22Rv1 (cell line): ENCODE data around the gene PELO.

Source experiments
- H3K27ac ChIP-seq: fragments of 450-650 bp; 2 replicates; pipeline ENCODE4 v1.5.1; 2017
- ZFX ChIP-seq: fragments of 450-650 bp; IDR thresholded peaks from 2 replicates; pipeline ENCODE4 v1.6.1; 2017; ENCODE audit warnings: antibody characterized with exemption, borderline replicate concordance
- TF ChIP-seq, protein P1 (sequence below): fragments of 450-650 bp; IDR thresholded peaks from 2 replicates; pipeline ENCODE4 v1.5.1; 2017; ENCODE audit warnings: mild to moderate bottlenecking

Gene PELO

DNA sequence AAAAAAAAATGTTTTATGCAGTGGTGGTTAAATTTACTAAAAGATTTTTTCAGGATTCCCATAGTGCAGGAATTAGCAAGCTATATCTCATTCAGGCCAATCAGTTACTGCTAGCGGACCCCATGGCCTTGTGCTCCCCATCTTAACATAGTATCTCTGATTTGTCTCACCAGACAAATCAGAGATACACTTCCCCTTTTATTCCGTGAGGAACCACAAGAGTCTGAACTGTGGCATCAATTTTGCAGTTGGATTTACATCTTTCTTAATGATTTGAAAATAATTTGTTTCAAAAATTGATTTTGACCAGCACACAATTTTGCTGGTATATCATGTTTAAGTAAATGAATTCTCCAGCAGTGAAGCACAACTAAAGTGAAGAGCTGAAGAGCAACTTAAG is 17.9 kb downstream of the PELO start:
- H3K27ac ChIP-seq = no peak overlapping the region
- TF ChIP-seq ZFX = no peak
- TF ChIP-seq, protein P1, sequence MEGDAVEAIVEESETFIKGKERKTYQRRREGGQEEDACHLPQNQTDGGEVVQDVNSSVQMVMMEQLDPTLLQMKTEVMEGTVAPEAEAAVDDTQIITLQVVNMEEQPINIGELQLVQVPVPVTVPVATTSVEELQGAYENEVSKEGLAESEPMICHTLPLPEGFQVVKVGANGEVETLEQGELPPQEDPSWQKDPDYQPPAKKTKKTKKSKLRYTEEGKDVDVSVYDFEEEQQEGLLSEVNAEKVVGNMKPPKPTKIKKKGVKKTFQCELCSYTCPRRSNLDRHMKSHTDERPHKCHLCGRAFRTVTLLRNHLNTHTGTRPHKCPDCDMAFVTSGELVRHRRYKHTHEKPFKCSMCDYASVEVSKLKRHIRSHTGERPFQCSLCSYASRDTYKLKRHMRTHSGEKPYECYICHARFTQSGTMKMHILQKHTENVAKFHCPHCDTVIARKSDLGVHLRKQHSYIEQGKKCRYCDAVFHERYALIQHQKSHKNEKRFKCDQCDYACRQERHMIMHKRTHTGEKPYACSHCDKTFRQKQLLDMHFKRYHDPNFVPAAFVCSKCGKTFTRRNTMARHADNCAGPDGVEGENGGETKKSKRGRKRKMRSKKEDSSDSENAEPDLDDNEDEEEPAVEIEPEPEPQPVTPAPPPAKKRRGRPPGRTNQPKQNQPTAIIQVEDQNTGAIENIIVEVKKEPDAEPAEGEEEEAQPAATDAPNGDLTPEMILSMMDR = no peak

DNA sequence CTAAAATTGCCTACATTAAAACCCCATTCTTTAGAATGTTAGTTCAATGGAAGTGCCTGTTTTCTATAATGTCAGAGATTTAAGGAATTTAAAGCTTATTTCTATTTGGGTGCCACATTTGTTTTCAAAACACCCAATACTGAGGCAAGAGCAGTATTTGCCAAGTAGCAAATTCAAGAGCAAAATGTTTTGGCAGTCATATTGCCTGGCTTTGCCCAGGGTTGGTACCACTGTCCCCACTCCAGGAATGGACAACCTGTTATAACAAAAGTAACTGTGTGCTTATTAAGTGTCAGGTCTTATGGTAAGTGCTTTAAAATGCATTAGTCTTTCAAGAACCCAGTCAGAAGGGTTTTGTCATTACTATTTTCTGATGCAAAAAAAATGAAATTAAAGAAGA is 19.3 kb downstream of the PELO start:
- no peak overlapping the region for H3K27ac ChIP-seq
- TF ChIP-seq, protein P1 = no peak
- TF ChIP-seq ZFX = no peak

DNA sequence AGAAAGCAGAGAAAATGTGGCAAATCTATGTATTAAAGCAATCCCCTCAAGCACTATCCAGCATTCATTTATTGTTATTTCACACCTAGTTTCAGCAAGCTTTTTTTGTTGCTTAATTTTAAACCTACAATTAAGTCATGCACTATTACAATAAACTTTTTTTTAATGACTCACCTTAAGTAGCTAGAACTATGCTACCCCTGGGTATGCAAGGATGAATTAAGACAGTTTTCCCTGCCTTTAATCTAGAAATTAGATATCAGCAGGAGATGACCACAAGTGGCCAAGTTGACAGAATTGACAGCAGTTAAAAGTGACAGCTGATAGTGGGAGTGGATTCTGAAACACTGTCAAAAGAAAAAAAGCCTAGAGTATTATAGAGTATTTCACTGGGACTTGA is 20.0 kb downstream of the PELO start:
- TF ChIP-seq, protein P1 = no peak
- TF ChIP-seq ZFX = no peak
- H3K27ac ChIP-seq = no peak overlapping the region

DNA sequence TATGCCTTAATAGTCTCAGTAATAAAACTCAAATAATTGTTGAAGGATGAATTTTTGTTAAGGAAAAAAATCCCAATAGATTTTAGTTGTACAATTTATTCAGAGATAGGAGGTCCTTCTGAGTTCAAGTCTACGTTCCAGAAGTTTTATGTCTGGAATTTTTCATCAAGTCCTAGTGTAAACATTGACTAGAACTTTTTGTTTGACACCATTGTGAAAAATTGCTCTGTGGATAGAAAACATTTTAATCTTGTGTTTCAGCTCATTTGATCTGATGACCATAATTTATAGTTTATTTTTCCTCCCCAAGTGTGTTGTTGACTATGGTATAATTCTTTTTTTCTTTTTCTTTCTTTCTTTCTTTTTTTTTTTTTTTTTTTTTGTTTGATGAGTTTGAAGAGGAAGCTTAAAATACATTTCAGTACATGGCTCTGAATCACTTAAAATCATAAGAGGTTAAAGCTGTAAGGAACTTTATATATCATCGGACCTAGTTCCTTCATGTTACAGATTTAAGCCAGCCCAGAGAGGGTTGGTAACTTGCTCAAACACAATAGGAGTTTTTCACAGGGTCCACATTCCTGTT is 20.7 kb downstream of the PELO start:
- no peak for TF ChIP-seq ZFX
- no peak overlapping the region for H3K27ac ChIP-seq

DNA sequence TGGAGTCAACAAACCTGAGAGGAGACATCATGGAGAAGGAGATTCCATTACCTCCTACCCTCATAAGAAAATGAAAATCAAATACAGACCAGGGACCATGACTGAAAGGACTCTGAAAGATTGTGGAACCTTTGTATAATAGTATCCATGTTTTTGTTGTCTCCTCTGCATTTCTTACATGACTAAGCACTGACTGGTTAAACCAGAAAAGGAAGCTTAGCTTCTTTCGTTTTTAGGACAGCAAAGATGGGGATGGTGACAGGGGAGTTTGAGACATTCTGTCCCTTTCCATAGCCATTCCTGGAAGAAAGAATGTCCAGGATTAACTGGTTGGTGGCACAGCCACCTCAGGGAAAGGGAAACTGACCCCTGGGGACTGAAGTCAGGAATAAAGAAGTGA is 22.2 kb downstream of the PELO start:
- TF ChIP-seq ZFX = no peak
- TF ChIP-seq, protein P1 = no peak
- H3K27ac ChIP-seq = no peak overlapping the region

DNA sequence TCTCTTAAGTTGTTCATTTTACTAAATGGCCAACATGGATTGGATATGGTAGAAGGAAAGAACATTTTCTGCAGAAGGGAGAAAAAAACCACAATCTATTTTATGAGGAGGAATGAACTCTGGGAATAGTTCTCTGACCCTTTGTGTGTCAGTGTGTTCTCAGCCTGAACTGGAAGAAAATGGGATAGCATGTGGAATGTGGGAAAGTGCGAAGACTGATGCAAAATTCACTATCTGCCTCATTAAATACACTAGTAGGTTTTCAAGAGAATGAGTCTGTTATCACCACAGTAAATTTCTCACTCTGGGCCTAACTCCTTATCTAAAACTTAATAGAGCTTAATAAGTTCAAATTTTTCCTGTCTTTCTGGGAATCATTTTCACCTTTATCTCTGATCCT is 22.7 kb downstream of the PELO start:
- no peak for TF ChIP-seq ZFX
- TF ChIP-seq, protein P1 = no peak
- no peak overlapping the region for H3K27ac ChIP-seq

DNA sequence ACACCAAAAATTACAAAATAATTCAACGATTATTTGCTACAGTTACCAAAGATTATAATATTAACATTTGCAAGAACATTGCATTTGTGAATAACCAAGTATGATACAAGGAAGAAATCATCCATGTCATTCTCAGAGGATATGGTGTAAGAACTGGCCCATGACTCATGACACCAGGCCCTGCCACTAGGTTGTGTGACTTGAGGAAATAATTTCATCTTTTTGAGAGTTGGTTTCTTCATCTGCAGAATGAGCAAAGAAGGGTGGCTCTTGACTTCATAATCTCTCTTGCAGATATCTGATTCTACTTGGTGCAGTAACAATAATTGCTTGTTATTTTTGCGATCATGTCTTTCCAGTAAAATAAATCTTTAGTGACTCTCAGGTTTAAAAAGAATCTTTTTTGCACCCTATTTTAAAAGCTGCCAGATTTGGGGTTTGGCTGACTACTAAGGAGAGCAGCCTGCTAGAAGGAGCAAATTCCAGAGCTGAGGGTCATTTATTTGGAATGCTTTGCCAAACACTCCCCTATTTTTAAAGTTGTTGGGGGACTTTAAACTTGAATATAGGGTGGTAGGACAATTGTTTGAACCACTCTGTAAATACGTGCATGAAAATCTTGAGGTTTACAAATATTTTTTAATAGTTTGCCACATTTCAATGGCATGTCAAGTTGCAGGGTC is 23.5 kb downstream of the PELO start:
- no peak for TF ChIP-seq ZFX
- TF ChIP-seq, protein P1 = no peak
- no peak overlapping the region for H3K27ac ChIP-seq
